Measurements from ENCODE around the gene SHANK2.
"Not testable (repeated sequence)": the region's sequence is repeated elsewhere in the genome, so short reads cannot be mapped to it uniquely, and the experiment has no call there.

SHANK2 gene

GRCh38 chr11:71241721-71242259 lies 10.6 kb downstream of the SHANK2 start:
- DNase-seq: no peak

DNA sequence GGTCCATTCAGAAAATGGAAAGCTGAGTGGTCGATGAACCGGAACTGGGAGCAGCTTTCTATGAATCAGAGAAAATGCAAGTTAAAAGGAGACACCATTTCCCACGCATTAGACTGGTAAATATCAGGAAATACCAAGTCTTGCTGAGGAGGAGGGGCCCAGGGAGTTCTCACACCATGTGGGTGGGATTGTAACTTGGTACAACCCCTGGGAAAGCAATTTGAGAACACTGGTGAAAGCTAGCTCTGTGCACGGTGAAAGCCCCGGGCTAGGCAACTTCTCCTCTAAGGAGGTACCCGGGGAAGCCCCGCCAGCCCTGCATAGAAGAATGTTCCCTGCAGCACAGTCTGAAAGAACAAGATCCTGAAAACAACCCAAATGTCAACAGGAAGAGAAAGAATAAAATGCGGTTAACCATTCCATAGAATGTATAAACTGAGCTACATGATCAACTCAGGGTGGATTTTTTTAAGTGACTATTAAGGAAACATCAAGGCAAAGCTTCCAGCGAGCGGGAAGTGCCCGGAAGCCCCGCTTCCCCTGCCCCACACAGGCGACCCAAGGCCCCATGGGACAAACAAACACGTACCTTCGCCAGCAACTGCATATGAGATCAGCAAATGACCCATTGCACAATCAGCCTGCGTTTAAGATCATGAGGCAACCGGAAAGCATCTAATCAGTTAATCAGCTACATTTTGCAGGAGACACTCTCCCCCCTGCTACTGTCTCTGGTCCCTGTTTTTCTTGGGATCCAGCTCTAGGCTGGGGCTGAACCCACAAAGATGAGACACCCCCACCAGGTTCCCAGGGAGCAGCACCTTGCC lies 11.3 kb downstream of the SHANK2 start:
- DNase-seq: no peak

DNA sequence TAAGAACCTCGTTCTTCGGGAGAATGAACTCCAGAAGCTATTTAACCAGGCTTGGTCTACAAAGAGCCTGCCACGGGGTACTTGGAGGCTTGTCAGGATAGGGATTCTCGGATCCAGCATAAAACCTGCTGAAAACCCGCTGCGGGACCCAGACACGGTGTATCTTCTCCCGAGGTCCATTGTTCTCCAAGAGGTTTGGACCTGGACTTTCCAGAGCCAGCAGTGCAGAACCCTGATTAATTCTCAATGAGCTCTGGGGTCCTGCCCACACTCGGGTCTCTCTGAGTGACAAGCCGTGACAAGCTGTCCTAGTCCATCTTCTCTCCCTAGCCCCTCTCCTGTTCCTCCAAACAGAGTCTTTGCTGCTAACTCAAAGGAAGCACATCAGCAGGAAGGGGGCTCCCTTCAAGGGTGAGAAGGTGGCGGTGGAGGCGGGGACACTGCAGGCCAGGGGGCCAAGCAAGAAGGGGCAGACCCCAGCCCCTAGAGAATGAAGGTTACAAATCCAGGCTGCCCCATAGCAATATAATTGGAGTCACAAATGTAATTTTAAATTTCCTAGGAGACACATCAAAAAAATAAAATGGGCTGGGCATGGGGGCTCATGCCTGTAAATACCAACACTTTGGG lies 12.2 kb downstream of the SHANK2 start:
- DNase-seq: no peak

- DNase-seq: no peak
Measured at GRCh38 chr11:71239581-71239980, 12.8 kb downstream of the SHANK2 start.

- DNase-seq: no peak
Measured at GRCh38 chr11:71238941-71239340, 13.4 kb downstream of the SHANK2 start.

DNA sequence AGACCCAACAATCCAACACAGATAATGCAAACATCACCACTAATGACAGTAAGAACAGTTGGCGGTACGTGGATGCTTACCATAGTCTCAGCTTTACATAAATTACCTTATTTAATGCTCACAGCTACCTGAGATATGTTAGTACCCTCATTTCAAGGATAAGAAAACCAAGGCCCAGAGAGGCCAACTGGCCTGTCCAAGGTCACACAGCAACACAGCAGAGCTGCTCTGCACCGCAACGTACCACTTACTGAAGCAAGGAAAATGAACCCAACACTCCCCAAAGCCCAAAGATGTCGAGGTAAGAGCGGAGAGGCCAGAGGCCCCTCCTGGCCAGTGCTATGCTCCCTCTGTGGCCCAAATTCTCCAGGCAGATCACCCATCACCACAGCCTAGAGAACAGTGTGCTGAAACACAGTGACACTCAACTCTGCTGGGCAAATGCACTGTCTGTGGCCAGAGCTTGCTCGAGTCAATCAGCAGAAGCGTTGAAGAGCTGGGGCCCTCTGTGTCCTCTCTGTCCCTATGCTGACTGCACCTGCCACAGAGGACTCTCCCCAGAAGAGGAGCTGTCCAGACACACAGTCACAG lies 14.0 kb downstream of the SHANK2 start:
- DNase-seq: no peak

DNA sequence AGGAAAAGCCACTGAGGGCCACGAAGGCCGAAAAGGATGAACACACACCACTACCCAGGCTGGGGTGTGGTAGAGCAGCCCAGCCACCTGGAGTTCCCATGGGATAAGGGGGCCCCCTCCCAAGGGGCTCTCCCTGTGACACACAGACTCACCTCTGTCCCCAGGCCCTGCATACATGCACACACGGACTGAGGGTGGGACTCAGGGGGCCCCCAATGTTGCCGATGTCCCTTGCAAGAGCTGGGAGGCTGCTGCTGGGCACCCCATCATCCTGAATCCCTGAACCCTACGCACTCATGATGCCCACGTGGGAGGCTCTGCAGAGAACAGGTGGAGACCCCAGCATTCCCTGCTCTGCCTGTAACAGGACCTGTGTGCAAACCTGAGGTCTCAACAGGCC lies 14.5 kb downstream of the SHANK2 start:
- DNase-seq: no peak

GRCh38 chr11:71236836-71237475 lies 15.4 kb downstream of the SHANK2 start:
- no peak for DNase-seq

DNA sequence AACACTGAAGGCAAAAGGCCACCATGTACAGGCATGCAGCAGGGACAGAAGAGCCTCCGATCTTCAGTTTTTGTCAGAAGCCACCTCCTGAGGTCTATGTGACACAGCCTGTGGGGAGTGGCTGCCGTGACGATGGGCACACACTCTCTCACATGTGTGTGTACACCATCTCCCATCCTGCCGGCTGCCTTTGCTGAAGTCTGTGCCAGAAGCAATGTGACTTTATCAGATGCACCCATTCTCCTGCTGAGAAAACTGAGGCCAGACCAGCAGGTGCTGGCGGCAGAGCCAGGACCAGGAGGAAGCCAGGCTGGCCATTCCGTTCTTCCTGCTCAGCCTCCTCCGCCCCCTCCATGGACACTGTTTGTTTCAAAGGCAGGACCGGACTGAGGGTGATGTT lies 16.7 kb downstream of the SHANK2 start:
- no peak for DNase-seq

DNA sequence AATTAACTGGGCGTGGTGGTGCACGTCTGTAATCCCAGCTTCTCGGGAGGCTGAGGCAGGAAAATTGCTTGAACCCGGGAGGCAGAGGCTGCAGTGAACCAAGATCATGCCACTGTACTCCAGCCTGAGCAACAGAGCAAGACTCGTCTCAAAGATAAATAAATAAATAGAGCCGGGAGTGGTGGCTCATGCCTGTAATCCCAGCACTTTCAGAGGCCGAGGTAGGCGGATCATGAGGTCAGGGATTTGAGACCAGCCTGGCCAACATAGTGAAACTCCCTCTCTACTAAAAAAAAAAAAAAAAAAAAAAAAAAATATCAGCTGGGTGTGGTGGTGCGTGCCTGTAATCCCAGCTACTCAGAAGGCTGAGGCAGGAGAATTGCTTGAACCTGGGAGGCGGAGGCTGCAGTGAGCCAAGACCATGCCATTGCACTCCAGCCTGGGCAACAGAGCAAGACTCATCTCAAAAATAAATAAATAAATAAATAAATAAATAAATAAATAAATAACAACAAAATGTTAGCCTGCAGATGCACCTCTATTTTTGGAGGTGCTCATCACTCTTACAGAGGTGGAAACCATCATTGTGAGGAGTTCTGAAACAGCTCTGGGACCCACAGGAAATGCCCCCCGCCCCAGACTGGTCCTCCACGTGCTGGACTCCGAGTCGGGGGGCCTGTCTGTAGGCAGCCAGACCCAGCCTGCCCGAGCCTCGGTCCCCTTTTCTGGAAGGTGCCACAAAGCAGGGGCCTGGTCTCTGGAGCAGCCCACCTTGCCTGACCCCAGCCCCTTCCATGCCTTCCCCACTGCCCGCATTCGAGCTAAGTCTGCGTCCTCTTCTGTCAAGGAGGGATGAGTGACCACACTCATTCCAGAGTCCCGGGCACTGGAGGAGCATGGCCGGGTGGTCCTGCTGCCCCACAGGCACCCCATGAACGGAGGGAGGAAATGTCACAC lies 18.2 kb downstream of the SHANK2 start:
- DNase-seq: not testable (repeated sequence)

GRCh38 chr11:71232364-71232763 lies 20.0 kb downstream of the SHANK2 start:
- no peak for DNase-seq

DNA sequence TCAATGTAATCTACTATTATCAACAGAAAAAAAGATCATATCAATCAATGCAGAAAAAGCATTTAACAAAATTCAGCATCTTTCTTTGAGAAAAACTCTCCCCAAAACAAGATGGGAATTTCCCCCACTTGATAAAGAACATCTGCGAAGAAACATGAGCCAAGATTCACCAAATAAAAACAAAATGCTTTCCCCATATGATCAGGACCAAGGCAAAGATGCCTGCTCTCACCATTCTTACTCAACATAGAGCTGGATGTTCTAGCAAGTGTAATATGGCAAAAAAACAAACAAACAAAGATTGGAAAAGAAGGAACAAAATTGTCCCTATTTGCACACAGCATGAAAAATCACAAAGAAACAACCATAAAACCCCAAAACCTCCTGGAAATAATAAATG lies 23.4 kb downstream of the SHANK2 start:
- DNase-seq: no peak

DNA sequence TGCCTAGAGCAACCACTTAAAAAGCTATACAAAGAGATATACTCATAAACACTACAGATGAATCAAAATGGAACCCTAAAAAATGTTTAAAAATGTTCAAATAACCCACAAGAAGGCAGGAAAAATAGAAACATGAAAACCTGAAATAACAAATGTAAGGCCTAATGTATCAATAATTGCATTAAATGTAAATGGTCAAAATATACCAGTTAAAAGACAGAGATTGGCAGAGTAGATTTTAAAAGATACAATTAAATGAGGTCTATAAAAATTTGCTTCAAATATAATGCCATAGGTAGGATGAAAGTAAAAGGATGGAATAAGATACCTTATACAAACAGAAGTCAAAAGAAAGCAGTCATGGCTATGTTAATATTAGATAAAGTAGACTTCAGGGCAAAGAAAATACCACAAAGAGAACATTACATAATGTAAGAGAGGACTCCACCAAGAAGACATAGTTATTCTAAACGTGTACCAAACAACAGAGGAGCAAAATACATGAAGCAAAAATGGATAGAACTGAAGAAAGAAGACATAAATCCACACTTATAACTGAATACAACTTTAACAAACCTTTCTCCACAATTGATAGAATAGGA lies 25.2 kb downstream of the SHANK2 start:
- no peak for DNase-seq

DNA sequence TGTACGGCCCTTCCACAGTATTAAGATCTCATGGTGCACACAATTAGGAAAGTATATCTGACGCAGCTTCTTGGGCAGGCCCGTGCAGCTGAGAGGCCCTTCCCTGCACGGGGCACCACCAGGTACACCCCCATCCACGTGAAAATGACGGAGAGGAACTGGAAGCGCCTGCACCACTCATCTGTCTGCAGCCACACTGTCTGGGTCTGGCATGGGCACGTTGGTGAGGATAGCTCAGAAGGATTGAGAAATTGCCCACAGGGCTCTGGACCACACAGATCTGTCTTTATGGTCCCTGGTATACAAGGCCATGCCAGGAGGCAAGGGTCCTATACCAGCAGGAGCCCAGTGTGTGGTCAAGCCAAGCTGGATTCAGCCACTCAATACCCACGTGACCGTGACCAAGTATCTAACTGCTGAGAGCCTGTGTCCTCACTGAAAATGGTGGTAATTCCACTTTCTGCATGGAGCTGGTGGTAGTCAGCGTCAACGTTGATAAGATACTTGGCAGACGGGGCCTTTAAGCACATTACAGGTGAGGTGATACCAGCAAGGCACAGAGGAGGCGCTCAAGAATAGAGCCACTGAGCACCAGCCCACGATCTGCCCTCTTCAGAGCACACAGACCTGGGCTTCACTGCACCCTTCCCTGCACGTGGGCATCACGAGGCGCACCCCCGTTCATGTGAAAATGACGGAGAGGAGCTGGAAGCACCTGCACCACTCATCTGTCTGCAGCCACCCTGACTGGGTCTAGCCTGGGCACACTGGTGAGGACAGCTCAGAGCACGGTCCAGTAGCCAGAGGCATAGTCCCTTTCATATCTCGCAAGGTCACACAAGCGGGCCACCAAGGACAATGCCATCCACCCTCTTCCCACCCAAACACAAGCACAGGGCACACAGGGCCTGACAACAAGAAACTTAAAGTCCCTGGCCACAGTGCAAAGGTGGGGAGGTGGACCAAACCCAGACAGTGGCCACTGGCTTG lies 28.4 kb downstream of the SHANK2 start:
- no peak for DNase-seq

DNA sequence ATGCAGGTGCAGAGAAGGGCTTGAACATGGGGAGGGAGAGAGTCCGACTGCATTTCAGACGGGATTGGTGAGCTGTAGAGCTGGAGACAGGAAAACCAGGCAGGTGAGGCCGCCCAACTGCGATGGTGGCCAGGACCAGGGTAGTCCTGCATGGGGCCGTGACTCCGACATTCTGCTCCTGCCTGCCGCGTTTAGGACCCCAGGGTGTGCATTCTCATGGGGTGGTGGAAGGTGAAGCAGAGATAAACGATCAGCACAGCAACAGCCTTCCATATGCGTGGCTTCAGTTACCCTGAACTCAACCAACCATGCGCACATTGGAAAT lies 29.3 kb downstream of the SHANK2 start:
- no peak for DNase-seq

- no peak for DNase-seq
Measured at GRCh38 chr11:71222318-71223080, 29.9 kb downstream of the SHANK2 start.

- DNase-seq: no peak
Measured at GRCh38 chr11:71221821-71222220, 30.6 kb downstream of the SHANK2 start.

GRCh38 chr11:71221201-71221600 lies 31.2 kb downstream of the SHANK2 start:
- DNase-seq: no peak

DNA sequence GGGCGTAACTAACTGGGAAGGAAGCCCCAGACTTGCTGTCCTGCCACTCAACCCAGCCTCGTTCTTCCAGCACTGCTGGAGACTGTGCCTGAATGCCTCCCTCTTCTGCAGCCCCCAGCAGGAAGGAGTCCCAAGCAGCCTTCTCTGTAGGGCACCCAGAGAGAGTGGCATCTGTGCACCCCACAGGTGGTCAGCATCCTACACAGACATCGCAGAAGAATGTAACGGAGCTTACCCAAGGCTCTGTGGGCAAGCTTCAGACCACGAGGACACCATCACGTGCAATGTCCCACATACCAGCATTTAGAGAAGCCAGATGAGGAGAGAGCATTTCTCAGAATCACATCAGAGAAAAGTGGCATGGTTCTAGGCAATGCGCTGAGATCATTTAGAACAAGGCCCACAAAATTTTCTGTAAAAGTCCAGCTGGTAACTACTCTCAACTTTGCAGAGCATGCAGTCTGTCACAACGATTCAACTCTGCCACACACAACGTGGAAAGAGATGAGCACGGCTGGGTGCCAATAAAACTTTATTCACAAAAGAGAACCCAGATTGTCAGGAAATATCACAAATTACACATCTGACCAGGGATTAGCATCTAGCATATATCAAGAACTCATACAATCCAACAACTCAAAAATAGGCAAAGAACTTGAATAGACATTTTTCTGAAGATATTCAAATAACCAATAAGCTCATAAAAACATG lies 33.4 kb downstream of the SHANK2 start:
- DNase-seq: no peak

All from NCI-H1048 (cell line).